GM21367 (cell line): ENCODE measurements around the gene ANKRD18B.
"Not testable (repeated sequence)": the region's sequence is repeated elsewhere in the genome, so short reads cannot be mapped to it uniquely, and the experiment has no call there.

Experiments
- ATAC-seq: cut with Tn5 transposase; IDR thresholded peaks from one replicate; pipeline ENCODE4 v1.9.1; 2021; ENCODE audit not compliant: unreplicated experiment

Gene ANKRD18B

DNA sequence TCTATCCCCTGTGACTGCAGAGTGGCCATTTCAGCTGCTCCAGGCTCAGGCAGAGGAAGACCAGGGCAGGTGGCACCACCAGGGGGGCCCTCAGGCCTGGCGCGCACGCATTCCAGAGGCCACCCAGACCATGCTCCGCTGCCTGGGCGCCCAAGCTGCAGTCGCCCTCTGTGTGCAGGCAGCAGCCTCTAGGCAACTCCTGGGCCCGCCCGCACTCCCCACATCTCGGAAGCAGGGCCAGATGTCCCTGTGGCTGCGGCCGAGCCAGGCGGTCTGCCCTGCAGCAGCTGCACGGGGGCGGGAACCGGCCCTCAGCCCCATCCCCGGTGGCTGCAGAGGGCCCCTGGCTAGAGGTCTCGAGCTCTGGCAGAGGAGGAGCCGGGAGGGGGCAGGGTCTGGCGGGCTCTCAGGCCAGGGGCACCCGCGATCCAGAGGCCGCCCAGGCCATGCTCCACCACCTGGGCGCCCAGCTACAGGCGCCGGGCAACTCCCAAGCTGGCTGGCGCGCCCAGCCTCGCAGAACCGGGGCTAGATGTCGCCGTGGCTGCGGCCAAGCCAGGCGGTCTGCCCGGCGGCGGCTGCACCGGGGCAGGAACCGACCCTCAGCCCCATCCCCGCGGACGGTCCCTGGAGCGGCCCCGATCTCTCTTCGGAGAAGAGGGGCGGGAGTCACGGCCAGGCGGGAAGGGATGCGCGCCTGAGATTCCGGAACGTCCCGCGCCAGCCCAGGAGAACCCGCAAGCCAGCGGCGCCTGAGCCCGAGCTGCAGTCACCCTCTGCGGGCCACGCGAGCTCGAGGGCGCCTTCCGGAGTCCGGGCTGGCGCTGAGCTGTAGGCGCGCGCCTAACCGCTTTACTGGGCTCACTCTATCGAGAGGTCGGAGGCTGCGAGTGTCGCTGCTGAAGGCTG, at the start of gene ANKRD18B:
Gene ANKRD18B, plus strand, starts transcription at position 855 of the 909 bp plus-strand sequence. CDS start 239 bp downstream, outside the sequence.
- not testable (repeated sequence) for ATAC-seq

GRCh38 chr9:33475357-33475756, 48.7 kb upstream of the ANKRD18B start:
- no peak for ATAC-seq

- no peak for ATAC-seq
Observed at GRCh38 chr9:33476503-33476902, 47.5 kb upstream of the ANKRD18B start.

DNA sequence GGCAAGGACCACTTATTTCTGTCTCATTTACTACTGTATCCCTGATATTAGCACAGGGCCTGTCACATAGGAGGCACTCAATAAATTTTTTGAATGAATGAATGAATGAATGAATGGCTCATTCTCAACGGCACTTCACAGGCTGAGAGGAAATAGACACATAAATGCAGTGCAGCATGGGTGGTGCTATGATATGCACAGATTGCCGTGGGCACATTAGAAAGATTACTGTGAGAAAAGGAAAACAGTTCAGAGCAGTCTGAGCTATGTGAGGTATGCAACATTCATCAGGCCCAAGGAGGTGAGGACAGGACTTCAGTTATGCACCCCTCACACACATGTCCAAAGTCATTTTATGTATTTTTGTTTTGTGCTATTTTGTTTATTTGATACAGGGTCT, 43.9 kb upstream of the ANKRD18B start:
- ATAC-seq: no peak

DNA sequence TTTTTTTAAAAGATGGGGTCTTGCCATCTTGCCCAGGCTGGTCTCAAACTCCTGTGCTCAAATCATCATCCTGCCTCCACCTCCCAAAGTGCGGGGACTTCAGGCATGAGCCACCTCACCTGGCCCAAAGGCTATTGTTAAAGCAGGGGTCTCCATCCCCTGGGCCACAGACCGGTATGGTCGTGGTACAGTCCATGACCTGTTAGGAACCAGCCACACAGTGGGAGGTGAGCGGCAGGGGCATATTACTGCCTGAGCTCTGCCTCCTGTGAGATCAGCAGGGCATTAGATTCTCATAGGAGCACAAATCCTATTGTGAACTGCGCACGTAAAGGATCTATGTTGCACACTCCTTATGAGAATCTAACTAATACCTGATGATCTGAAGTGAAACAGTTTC, 43.1 kb upstream of the ANKRD18B start:
- ATAC-seq: no peak

DNA sequence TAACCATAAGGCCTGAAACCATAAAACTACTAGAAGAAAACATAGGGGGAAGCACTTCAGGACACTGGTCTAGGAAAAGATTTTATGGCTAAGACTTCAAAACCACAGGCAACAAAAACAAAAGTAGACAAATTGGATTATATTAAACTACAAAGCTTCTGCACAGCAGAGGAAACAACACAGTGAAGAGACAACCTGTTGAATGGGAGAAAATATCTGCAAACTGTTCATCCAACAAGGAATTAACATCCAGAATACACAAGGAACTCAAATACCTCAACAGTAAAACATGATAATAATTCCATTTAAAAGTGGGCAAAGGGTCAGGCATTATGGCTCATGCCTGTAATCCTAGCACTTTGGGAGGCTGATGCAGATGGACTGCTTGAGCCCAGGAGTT, 38.7 kb upstream of the ANKRD18B start:
- ATAC-seq: not testable (repeated sequence)

GRCh38 chr9:33489066-33489465, 35.0 kb upstream of the ANKRD18B start:
- no peak for ATAC-seq

DNA sequence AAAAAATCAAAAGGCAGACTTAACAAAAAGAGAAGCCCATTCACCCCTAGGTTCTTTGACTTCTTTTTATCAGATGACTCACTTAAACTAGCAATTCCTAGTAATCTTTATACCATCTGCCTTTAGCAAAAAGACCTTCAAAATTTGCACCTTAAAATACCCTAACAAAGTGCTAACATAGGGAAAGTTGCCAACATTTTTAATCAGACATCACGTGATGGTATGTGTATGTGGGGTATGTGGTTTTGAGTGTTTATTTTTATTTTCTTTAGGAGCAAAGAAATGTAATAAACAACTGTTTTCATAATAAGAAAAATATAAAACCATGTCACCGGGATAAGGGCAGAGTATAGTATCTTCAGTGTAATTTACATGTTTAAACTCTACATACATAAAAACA, 30.2 kb upstream of the ANKRD18B start:
- ATAC-seq: not testable (repeated sequence)

DNA sequence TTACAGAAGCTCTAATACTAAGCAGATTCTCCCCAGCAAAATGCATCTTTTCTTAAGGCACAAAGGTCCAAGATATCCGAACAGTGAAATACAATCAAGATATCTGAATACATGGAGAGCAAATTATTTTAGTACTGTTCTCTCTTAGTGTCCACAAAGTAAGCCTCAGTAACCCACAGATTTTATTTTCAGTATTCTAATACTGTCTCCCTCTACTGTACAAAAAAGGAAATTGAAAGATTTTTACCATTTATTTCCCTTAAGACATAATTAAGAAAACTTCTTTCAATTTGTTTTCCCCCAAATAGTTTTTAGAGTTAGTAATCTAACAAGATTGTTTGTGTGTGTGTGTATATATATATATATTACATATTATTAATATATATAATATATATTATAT, 25.7 kb upstream of the ANKRD18B start:
- no peak for ATAC-seq

DNA sequence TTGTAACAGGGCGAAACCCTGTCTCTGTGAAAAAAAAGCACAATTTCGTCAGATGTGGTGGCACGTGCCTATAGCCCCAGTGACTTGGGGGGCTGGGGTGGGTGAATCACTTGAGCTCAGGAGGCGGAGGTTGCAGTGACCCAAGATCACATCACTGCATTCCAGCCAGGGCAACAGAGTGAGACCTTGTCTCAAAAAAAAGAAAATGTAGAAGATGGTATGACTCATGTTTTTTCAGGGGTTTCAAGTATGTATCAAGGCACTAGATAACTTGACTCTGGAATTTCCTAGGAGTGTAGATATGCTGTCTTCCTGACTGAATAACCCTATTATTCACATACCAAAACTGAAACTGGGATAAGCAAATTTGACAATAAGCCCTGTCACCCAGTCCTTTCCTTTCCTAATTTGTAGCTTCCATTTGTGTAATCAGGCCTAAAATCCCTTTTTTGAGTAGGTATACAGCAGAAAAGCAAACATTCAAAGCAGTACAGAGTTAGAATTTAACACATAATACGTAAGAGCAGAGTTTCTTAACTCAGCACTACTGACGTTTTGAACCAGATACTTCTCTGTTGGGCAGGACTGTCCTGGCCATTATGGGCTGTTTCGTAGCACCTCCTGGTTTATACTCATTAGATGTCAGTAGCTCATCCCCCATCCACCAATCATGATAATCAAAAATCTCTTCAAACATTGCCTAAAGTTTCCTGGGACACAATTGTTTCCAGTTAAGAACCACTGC, 17.3 kb upstream of the ANKRD18B start:
- ATAC-seq: no peak

DNA sequence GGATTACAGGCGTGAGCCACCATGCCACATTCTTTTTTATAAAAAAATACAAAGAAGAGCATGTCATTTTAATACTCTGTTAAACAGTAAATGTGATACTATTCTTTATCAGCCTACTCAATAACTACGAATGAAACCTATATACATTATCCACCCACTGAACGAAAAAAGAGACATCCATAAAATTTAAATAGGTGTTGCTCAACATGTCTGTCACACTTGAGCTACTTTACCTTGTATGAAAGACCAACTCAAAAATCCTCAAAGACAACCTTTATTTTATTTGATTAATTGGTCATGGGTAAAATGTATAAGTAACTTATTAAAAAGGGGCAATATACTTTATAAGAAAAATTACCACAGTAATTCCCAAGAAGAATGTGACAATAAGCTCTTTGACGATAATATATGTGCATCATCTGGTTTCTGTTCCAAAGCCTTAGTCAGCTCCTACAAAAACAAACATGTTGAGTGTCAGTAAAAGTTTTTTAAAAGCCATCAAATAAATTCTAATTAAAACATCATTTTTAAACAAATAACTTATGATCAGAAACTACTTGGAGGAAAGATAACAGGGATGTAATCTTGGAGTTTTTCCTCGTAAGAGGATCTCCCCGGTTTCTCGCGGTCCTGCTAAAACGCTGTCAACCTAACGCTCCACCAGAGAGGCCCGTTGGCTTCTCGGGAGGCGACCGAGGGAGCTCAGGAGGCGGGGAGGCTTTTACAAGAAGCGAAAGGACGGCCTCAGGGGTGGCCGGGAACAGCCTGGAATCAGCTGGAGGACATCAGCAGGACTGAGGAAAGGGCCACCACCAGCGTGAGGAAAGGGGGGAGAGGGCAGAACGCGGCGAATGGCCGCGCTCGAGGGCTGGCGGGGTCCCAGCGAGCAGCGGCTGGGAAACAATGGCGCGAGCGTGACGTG, 13.5 kb upstream of the ANKRD18B start:
- ATAC-seq: no peak

DNA sequence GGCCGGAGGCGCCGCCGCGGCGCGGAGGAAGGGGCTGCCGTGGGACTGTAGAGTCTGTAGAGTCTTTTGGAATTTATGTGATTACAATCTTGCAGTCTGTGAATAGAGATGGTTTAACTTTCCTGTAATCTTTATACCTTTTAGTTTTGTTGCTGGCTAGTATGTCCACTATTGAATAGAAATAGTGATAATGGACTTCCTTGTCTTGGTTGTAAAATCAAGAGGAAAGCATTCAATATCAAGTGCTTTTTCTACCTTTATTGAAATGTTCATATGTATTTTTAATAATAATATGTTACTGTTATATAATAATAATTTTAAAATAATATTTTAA, 12.9 kb upstream of the ANKRD18B start:
- not testable (repeated sequence) for ATAC-seq

GRCh38 chr9:33512535-33512934, 11.5 kb upstream of the ANKRD18B start:
- ATAC-seq: not testable (repeated sequence)

DNA sequence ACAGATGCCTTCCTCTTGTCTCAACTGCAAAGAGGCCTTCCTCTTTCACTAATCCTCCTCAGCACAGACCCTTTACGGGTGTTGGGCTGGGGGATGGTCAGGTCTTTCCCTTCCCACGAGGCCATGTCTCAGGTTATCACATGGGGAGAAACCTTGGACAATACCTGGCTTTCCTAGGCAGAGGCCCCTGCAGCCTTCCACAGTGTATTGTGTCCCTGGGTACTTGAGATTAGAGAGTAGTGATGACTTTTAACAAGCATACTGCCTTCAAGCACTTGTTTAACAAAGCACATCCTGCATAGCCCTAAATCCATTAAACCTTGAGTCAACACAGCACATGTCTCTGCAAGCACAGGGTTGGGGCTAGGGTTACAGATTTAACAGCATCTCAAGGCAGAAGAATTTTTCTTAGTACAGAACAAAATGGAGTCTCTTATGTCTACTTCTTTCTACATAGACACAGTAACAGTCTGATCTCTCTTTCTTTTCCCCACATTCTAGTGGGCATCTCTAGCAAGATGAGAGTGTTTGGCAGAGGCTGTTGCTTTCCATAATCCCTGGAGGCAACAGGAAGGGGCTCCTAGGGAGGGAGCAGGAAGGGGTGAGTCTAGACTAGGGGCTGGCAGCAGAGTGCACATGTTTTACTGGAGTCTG, 8.6 kb upstream of the ANKRD18B start:
- not testable (repeated sequence) for ATAC-seq

DNA sequence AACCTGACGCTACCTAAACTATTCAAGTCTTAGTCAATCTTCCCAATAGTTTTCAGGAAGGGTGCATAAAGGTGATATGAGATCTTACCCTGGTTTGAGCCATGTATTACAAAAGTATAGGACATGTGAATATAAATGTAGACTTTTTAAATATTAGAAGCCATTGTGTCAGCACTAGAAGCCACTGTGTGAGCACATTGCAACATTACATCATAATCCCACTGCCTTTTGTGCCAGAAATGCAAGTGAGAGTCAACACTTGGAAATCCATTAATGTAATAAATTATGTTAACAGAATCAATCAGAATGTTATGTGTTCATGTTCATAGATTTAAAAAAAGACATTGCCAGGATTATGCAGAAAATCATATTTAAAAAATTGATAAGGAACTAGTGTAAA, 7.7 kb upstream of the ANKRD18B start:
- ATAC-seq: not testable (repeated sequence)

GRCh38 chr9:33517373-33517772, 6.7 kb upstream of the ANKRD18B start:
- ATAC-seq: no peak

- not testable (repeated sequence) for ATAC-seq
Observed at GRCh38 chr9:33517934-33518577, 6.0 kb upstream of the ANKRD18B start.

DNA sequence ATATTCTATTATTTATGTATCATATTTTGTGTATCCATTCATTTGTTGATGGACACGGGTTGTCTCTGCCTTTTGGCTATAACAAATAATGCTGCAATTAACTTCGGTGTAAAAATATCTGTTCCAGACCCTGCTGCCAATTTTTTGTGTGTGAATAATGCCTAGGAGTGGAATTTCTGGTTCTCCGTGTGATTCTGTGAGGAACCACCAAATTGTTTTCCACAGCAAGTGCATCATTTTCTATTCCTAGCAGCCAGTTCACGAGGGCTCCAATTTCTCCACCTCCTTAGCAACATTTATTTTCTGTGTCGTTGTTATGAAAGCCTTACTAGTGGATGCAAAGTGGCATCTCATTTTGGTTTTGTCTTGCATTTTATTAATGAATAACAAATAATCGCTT, 2.2 kb upstream of the ANKRD18B start:
- ATAC-seq: not testable (repeated sequence)

GRCh38 chr9:33524306-33524947, 376 bp downstream of the ANKRD18B start:
- no peak for ATAC-seq
